WI38 (cell line): ENCODE measurements around the gene POM121L12.

Source experiments
- H3K4me3 ChIP-seq: 2 replicates; pipeline ENCODE4 v1.5.1; 2011; ENCODE audit warnings: low read depth, mild to moderate bottlenecking, control low read depth, low read length
- CTCF ChIP-seq: IDR thresholded peaks from 2 replicates; pipeline ENCODE4 v1.5.1; 2012; ENCODE audit warnings: low read depth, mild to moderate bottlenecking, control low read depth, low read length

Gene POM121L12

GRCh38 chr7:53035499-53036412, at the start of gene POM121L12:
POM121L12 (plus strand) TSS chr7:53035633; CDS start chr7:53035672, 39 bp downstream.
- TF ChIP-seq CTCF: no peak
- no peak within 1 kb of the TSS for H3K4me3 ChIP-seq

GRCh38 chr7:52992001-52992400, 43.4 kb upstream of the POM121L12 start:
- H3K4me3 ChIP-seq: no peak overlapping the region
- no peak for TF ChIP-seq CTCF

- H3K4me3 ChIP-seq: no peak overlapping the region
- TF ChIP-seq CTCF: no peak
These were observed 42.8 kb upstream of the POM121L12 start for GRCh38 chr7:52992479-52993162.

- no peak overlapping the region for H3K4me3 ChIP-seq
- no peak for TF ChIP-seq CTCF
These were observed 39.8 kb upstream of the POM121L12 start for GRCh38 chr7:52995676-52996075.

GRCh38 chr7:53001221-53001620, 34.2 kb upstream of the POM121L12 start:
- TF ChIP-seq CTCF: no peak
- no peak overlapping the region for H3K4me3 ChIP-seq

- H3K4me3 ChIP-seq: no peak overlapping the region
- no peak for TF ChIP-seq CTCF
These were observed 33.0 kb upstream of the POM121L12 start for GRCh38 chr7:53002389-53002788.
